HCT116 (cell line): ENCODE measurements around the gene SNAPC4. TPM values are rescaled to one million over a fixed set of nuclear protein-coding genes. Genes with fewer than 3 reads are reported as not detected.
"Not testable (repeated sequence)": the region's sequence is repeated elsewhere in the genome, so short reads cannot be mapped to it uniquely, and the experiment has no call there.

ENCODE experiments used
- ATAC-seq: fragments of 200-7000 bp; cut with Tn5 transposase; 2 replicates; pipeline ENCODE4 v1.9.1; 2020; ENCODE audit warnings: mild to moderate bottlenecking, moderate library complexity
- BruUV-seq: library from RNA; stranded (reverse); fragments of 400-500 nt; replicated peaks from 2 replicates; lab custom pipeline; 2021; lab: Mats Ljungman, UMichigan
- CTCF ChIA-PET: fragments of 300-600 bp; sonication (Branson Sonifier 250); formaldehyde crosslinking; loops from one replicate; lab custom pipeline; 2021; ENCODE audit warnings: antibody characterized with exemption; lab: Charles Lee
- POLR2A ChIA-PET: fragments of 300-600, 350-600 bp; sonication (Branson Sonifier 250); formaldehyde crosslinking; loops from one replicate; lab custom pipeline; 2021; ENCODE audit warnings: antibody characterized with exemption; lab: Charles Lee
- RAD21 ChIA-PET, 2 experiments: fragments of 300-600 bp; sonication (Branson Sonifier 250); formaldehyde crosslinking; loops; one replicate each; lab custom pipeline; 2023; ENCODE audit warnings: low total read pairs in 2 of 2; ENCODE audit not compliant: uncharacterized antibody in 2 of 2, unreplicated experiment in 2 of 2, low non-redundant PET in 1 of 2; lab: Charles Lee
- DNase-seq: peaks from one replicate; pipeline ENCODE4 v3.0.0-alpha.2; 2010; ENCODE audit warnings: low read depth, low spot score
- H2AFZ ChIP-seq: fragments of 200-600 bp; shearing (Covaris generic), sonication (generic); 2 replicates; pipeline ENCODE4 v1.6.1; 2017; ENCODE audit warnings: low read depth, mixed run types, mixed read lengths, antibody characterized with exemption, low read length; ENCODE audit not compliant: poor library complexity, severe bottlenecking
- H3K27ac ChIP-seq: 2 replicates; pipeline ENCODE4 v1.5.1; 2012; ENCODE audit warnings: low read depth, low read length
- H3K27me3 ChIP-seq: fragments of 200-600 bp; sonication (generic); 2 replicates; pipeline ENCODE4 v1.6.1; 2016; ENCODE audit warnings: mixed run types, low read length, mixed read lengths; ENCODE audit not compliant: insufficient read depth
- H3K36me3 ChIP-seq, 2 experiments: fragments of 200-500 bp in 1 of 2; fragments of 200-600 bp in 1 of 2; sonication (Bioruptor generic) in 1 of 2; sonication (generic) in 1 of 2; 2 replicates each; pipeline versions ENCODE4 v1.5.1 to v1.6.1; 2014 to 2016; ENCODE audit warnings: low read length in 2 of 2, inconsistent platforms in 1 of 2, mixed read lengths in 1 of 2, mixed run types in 1 of 2; ENCODE audit not compliant: insufficient read depth in 2 of 2, control insufficient read depth in 1 of 2
- H3K4me1 ChIP-seq, 2 experiments: fragments of 200-600 bp in 1 of 2; sonication (generic) in 1 of 2; 2 replicates each; pipeline versions ENCODE4 v1.5.1 to v1.6.1; 2012 to 2017; ENCODE audit warnings: low read length in 2 of 2, inconsistent platforms in 1 of 2, mild to moderate bottlenecking in 1 of 2, mixed read lengths in 1 of 2, mixed run types in 1 of 2, moderate library complexity in 1 of 2; ENCODE audit not compliant: insufficient read depth in 2 of 2, control insufficient read depth in 1 of 2
- H3K4me2 ChIP-seq: fragments of 200-600 bp; sonication (generic); 2 replicates; pipeline ENCODE4 v1.6.1; 2017; ENCODE audit warnings: mixed run types, low read length, mixed read lengths
- H3K4me3 ChIP-seq, 2 experiments: fragments of 200-600 bp in 1 of 2; sonication (generic) in 1 of 2; replicated peaks in 1 of 2; 2 replicates each; pipeline ENCODE4 v1.5.1; 2011 to 2016; ENCODE audit warnings: low read length in 2 of 2, control low read depth in 1 of 2, low read depth in 1 of 2, mild to moderate bottlenecking in 1 of 2, mixed read lengths in 1 of 2, mixed run types in 1 of 2
- H3K79me2 ChIP-seq: fragments of 200-600 bp; sonication (generic); 2 replicates; pipeline ENCODE4 v1.6.1; 2017; ENCODE audit warnings: mild to moderate bottlenecking, mixed run types, low read length, moderate library complexity, mixed read lengths; ENCODE audit not compliant: insufficient read depth
- H3K9ac ChIP-seq: fragments of 200-600 bp; sonication (generic); 2 replicates; pipeline ENCODE4 v1.6.1; 2016; ENCODE audit warnings: low read length, mixed read lengths
- H3K9me2 ChIP-seq: fragments of 200-600 bp; sonication (generic), shearing (Covaris generic); 2 replicates; pipeline ENCODE4 v1.6.1; 2017; ENCODE audit warnings: mixed run types, mild to moderate bottlenecking, moderate library complexity; ENCODE audit not compliant: insufficient read depth
- H3K9me3 ChIP-seq, 2 experiments: fragments of 200-500 bp in 1 of 2; fragments of 200-600 bp in 1 of 2; sonication (Bioruptor generic) in 1 of 2; sonication (generic) in 1 of 2; 2 replicates each; pipeline ENCODE4 v1.6.1; 2014 to 2017; ENCODE audit warnings: low read length in 2 of 2, mixed read lengths in 2 of 2, inconsistent platforms in 1 of 2, low read depth in 1 of 2, mild to moderate bottlenecking in 1 of 2, mixed run types in 1 of 2, moderate library complexity in 1 of 2; ENCODE audit not compliant: control insufficient read depth in 1 of 2, insufficient read depth in 1 of 2
- H4K20me1 ChIP-seq: fragments of 200-600 bp; sonication (generic), shearing (Covaris generic); 2 replicates; pipeline ENCODE4 v1.6.1; 2017; ENCODE audit warnings: mixed run types, mild to moderate bottlenecking, moderate library complexity; ENCODE audit not compliant: insufficient read depth
- ATF3 ChIP-seq: IDR thresholded peaks from 2 replicates; pipeline ENCODE4 v1.6.1; 2012
- ELF1 ChIP-seq: IDR thresholded peaks from 2 replicates; pipeline ENCODE4 v1.6.1; 2012; ENCODE audit warnings: low read depth, borderline replicate concordance
- EZH2 ChIP-seq: fragments of 200-600 bp; sonication (generic); IDR thresholded peaks from 2 replicates; pipeline ENCODE4 v1.6.1; 2017; ENCODE audit warnings: antibody characterized with exemption, mixed run types
- SIN3A ChIP-seq: IDR thresholded peaks from 2 replicates; pipeline ENCODE4 v1.6.1; 2012; ENCODE audit warnings: low read depth
- SRF ChIP-seq: IDR thresholded peaks from 2 replicates; pipeline ENCODE4 v1.6.1; 2012; ENCODE audit warnings: low read depth
- ZFX ChIP-seq: fragments of 450-650 bp; IDR thresholded peaks from 2 replicates; pipeline ENCODE4 v1.6.1; 2017
- intact Hi-C: fragments of 100-400 bp; cut with micrococcal nuclease; formaldehyde crosslinking; loops from 2 replicates; pipeline ENCODE4 v1.10.0; 2022
- total RNA-seq: library from RNA; stranded (reverse); gene quantifications from one replicate; pipeline ENCODE4 v1.2.1, GENCODE V29; 2021; ENCODE audit not compliant: unreplicated experiment
- TF ChIP-seq, protein P1 (sequence below): IDR thresholded peaks from 2 replicates; pipeline ENCODE4 v1.6.1; 2012

SNAPC4 gene
- total RNA-seq, 1 experiment from 2014 or later = 20.4 TPM

- intact Hi-C loops = no loop called here
- peaks cover 12 to 25% of the 10 kb centered on the region in 2 experiments for H3K4me1 ChIP-seq
- CTCF ChIA-PET = interaction anchor here (0.8 to 1.5 kb wide), 2 partner anchors 9 to 47 kb away, joined by 3 to 6 read pairs; no protein-coding TSS in a partner anchor
- peaks cover 80% of the 10 kb centered on the region for H3K79me2 ChIP-seq
- peak overlapping the region; percentile 90 for H3K4me2 ChIP-seq
- peaks cover 39 to 57% of the 10 kb centered on the region in 2 experiments for H3K36me3 ChIP-seq
- no peak for TF ChIP-seq SRF
- TF ChIP-seq ELF1 = no peak
- TF ChIP-seq, protein P1, sequence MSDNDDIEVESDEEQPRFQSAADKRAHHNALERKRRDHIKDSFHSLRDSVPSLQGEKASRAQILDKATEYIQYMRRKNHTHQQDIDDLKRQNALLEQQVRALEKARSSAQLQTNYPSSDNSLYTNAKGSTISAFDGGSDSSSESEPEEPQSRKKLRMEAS = peak; percentile 82
- TF ChIP-seq SIN3A = no peak
- TF ChIP-seq ZFX = no peak
- TF ChIP-seq EZH2 = no peak
- TF ChIP-seq ATF3 = no peak
- ATAC-seq (peak; percentile 59), DNase-seq (no peak)
- H3K9me3 ChIP-seq = no peaks in the 10 kb centered on the region
- no peaks in the 10 kb centered on the region for H4K20me1 ChIP-seq
- H3K27me3 ChIP-seq = no peaks in the 10 kb centered on the region
- POLR2A ChIA-PET = no interaction called here
- RAD21 ChIA-PET = no interaction called here
- H3K9ac ChIP-seq = peak overlapping the region; percentile 97
- peak overlapping the region; percentile 78 to 99 for H3K4me3 ChIP-seq
- BruUV-seq = TSS peak; percentile 68
- H2AFZ ChIP-seq = no peak overlapping the region
- peak overlapping the region; percentile 93 for H3K27ac ChIP-seq
- no peaks in the 10 kb centered on the region for H3K9me2 ChIP-seq
These were observed 9.8 kb upstream of the SNAPC4 start for GRCh38 chr9:136409557-136410455.

- Histone ChIP-seq H3K9me3 (no peaks in the 10 kb centered on the region), H3K9ac (no peak overlapping the region), H3K4me3 (no peak overlapping the region), H2AFZ (no peak overlapping the region), H3K9me2 (no peaks in the 10 kb centered on the region), H4K20me1 (no peaks in the 10 kb centered on the region), H3K79me2 (peaks cover 61% of the 10 kb centered on the region), H3K4me2 (no peak overlapping the region), H3K27ac (no peak overlapping the region; the same call in 1 of the 2 replicates), H3K36me3 (peaks cover 29 to 52% of the 10 kb centered on the region in 2 experiments; a peak in 3 of 4 replicates), H3K4me1 (peaks cover 12 to 25% of the 10 kb centered on the region in 2 experiments), H3K27me3 (no peaks in the 10 kb centered on the region)
- ChIA-PET CTCF (no interaction called here), POLR2A (no interaction called here), RAD21 (no interaction called here)
- no peak for DNase-seq
- BruUV-seq = no TSS peak
- intact Hi-C loops = no loop called here
- no peak for ATAC-seq
- TF ChIP-seq ELF1 = no peak
- no peak for TF ChIP-seq ATF3
These were observed 7.9 kb upstream of the SNAPC4 start for GRCh38 chr9:136407911-136408310.

DNA sequence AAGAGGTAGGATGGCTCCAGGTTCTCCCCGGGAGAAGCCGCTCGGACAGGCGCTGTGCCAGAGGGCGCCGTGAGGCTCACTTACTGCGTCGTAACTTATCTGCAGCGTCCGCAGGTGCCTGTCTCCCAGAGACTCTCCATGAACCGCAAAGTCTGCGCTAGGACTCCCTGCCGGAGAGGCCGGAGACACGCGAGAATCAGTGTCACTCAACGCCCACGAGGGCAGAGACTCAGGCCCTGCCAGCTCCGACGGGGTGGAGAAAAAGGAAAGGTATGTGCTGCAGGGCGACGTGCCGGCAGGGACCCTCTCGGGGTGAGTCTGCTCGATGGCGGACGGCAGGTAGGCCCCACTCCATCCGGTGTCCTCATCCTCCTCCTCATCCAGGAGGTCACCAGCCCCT, 7.1 kb upstream of the SNAPC4 start:
- H3K4me3 ChIP-seq, ATAC-seq, H3K9ac ChIP-seq, H2AFZ ChIP-seq, H4K20me1 ChIP-seq, H3K9me3 ChIP-seq, DNase-seq, H3K9me2 ChIP-seq, CTCF ChIA-PET, intact Hi-C loops, H3K27me3 ChIP-seq, H3K4me2 ChIP-seq, H3K27ac ChIP-seq, POLR2A ChIA-PET, RAD21 ChIA-PET: not testable (repeated sequence)
- Histone ChIP-seq H3K4me1 (peaks cover 11 to 23% of the 10 kb centered on the region in 2 experiments), H3K36me3 (peaks cover 25 to 44% of the 10 kb centered on the region in 2 experiments; a peak in 3 of 4 replicates), H3K79me2 (peaks cover 53% of the 10 kb centered on the region)
- TSS peak; percentile 11 for BruUV-seq
